Muscle layer of colon (tissue), 2 donors: ENCODE results near the gene REC114.
"Not testable (repeated sequence)": the region's sequence is repeated elsewhere in the genome, so short reads cannot be mapped to it uniquely, and the experiment has no call there.

Experiments used
- H3K27ac ChIP-seq: one replicate; pipeline ENCODE4 v1.7.0; 2013; ENCODE audit warnings: low read depth, mild to moderate bottlenecking, low read length, moderate library complexity
- H3K27me3 ChIP-seq, 2 donors: one replicate each; pipeline ENCODE4 v1.7.0; 2013; ENCODE audit warnings: low read length in 2 of 2, mild to moderate bottlenecking in 2 of 2; ENCODE audit not compliant: insufficient read depth in 2 of 2, control insufficient read depth in 1 of 2
- H3K36me3 ChIP-seq: one replicate; pipeline ENCODE4 v1.7.0; 2013; ENCODE audit warnings: mild to moderate bottlenecking, low read length; ENCODE audit not compliant: insufficient read depth
- H3K4me1 ChIP-seq: one replicate; pipeline ENCODE4 v1.7.0; 2013; ENCODE audit warnings: mild to moderate bottlenecking, low read length; ENCODE audit not compliant: insufficient read depth
- H3K4me3 ChIP-seq, 2 donors: one replicate each; pipeline ENCODE4 v1.7.0; 2013; ENCODE audit warnings: low read length in 2 of 2, low read depth in 1 of 2, mild to moderate bottlenecking in 1 of 2, moderate library complexity in 1 of 2
- H3K9ac ChIP-seq: one replicate; pipeline ENCODE4 v1.7.0; 2013; ENCODE audit warnings: low read length
- H3K9me3 ChIP-seq: one replicate; pipeline ENCODE4 v1.7.0; 2013; ENCODE audit warnings: mild to moderate bottlenecking, low read length
- donor health status: abdominal sarcoma.
- donor health status: Adenocarcinoma of cecum.

Gene REC114

DNA sequence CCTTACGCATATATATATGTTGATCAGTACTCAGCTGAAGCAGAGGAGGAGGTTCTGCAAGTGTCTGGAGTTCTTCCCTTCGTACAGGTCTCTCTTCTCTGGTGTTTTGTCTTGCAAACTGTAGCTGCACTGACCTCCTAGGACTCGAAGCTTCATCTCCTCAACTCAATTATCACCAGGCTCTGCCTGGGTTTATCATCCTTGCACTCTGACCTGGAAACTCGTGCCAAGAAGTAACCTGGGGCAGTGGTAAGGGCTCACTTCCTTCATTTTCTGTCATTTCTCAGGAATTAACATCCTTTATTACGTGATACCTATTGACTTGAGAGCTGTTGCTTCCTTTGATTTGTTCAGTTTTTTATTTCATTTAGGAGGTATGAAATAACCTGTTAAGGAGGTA lies 14.4 kb downstream of the REC114 start:
- no peaks in the 10 kb centered on the region for H3K9me3 ChIP-seq
- H3K9ac ChIP-seq, result no peak overlapping the region
- no peak overlapping the region for H3K4me3 ChIP-seq
- no peaks in the 10 kb centered on the region for H3K27me3 ChIP-seq
- H3K27ac ChIP-seq, result no peak overlapping the region
- H3K4me1 ChIP-seq, result no peaks in the 10 kb centered on the region
- no peaks in the 10 kb centered on the region for H3K36me3 ChIP-seq

DNA sequence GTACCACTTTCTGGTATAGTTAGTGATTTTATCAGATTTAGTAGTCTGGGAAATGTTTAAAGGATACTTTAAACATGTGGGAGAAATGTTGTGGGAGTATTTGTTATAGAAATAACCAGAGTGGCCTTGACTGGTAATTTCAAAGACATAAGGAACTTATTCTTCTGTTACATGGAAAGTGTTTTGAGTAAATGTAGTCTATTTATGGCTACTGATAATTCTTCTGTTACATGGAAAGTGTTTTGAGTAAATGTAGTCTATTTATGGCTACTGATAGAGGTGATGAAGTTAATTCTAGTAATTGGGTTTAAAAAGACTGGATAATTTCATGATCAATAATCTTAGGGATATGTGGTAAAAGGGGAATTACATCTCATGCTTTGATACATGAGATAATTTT lies 17.7 kb downstream of the REC114 start:
- H3K4me1 ChIP-seq, result no peaks in the 10 kb centered on the region
- H3K36me3 ChIP-seq, result no peaks in the 10 kb centered on the region
- H3K27ac ChIP-seq, result no peak overlapping the region
- H3K9me3 ChIP-seq, result no peaks in the 10 kb centered on the region
- H3K4me3 ChIP-seq, result no peak overlapping the region
- H3K9ac ChIP-seq, result no peak overlapping the region
- H3K27me3 ChIP-seq, result no peaks in the 10 kb centered on the region

DNA sequence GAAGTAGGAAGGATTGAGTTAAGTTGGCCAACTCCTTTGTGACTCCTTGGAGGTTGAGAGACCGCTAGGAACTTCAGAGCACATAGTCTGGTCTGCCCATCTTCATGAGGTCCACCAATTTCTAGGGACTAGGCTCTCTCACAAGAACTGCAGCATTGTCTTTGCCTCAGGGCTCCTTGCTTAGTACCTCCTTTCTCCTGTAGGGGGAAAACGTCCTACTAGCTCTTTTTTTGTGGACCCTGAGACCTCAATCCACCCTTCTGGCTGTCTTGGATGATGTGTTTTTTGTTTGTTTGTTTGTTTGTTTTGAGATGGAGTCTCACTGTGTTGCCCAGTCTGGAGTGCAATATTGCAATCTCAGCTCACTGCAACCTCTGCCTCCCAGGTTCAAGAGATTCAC lies 21.6 kb downstream of the REC114 start:
- Histone ChIP-seq H3K27me3 (no peaks in the 10 kb centered on the region), H3K9ac (no peak overlapping the region), H3K4me3 (no peak overlapping the region)

DNA sequence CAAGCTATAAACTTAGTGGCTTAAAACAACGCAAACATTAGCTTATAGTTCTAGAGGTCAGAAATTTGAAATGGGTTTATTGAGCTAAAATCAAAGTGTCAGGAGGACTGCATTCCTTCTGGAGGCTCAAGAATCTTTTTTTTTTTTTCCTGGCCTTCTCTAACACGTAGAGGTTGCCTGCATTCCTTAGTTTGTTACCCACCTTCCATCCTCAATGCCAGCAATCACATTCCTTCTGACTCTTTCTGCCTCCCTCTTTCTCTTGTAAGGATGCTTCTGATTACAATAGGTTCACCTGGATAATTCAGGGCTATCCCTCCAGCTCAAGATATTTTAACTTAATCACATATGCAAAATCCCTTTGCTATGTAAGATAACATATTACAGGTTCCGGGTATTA lies 24.8 kb downstream of the REC114 start:
- H3K27ac ChIP-seq, result no peak overlapping the region
- H3K9me3 ChIP-seq, result no peaks in the 10 kb centered on the region
- no peaks in the 10 kb centered on the region for H3K27me3 ChIP-seq
- no peak overlapping the region for H3K9ac ChIP-seq
- H3K4me3 ChIP-seq, result no peak overlapping the region
- H3K36me3 ChIP-seq, result no peaks in the 10 kb centered on the region
- no peaks in the 10 kb centered on the region for H3K4me1 ChIP-seq

More for the DNA sequence above, 21.6 kb downstream of the REC114 start:
- Histone ChIP-seq H3K36me3 (no peaks in the 10 kb centered on the region), H3K9me3 (no peaks in the 10 kb centered on the region), H3K27ac (no peak overlapping the region), H3K4me1 (no peaks in the 10 kb centered on the region)

DNA sequence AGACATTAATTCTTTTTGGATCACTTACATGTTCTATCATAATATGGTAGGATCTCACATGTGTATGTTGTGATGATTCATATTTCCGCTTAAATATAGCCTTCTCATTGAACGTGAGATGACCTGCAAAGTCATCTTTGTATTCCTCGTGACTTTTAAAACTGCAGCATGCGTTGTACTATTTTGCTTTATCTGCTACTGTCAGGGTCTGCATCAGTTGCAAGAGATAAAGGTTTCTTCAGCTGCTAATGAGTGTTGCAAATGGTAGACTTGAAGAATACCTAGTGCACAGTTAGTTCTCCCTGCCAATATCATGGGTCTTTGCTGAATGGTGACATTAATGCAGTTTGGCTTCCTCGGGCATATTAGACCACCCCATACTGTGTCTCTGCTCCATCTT lies 31.8 kb downstream of the REC114 start:
- H3K4me3 ChIP-seq, result no peak overlapping the region
- H3K9ac ChIP-seq, result no peak overlapping the region
- H3K36me3 ChIP-seq, result no peaks in the 10 kb centered on the region
- no peaks in the 10 kb centered on the region for H3K27me3 ChIP-seq
- H3K9me3 ChIP-seq, result no peaks in the 10 kb centered on the region
- no peaks in the 10 kb centered on the region for H3K4me1 ChIP-seq
- H3K27ac ChIP-seq, result no peak overlapping the region

DNA sequence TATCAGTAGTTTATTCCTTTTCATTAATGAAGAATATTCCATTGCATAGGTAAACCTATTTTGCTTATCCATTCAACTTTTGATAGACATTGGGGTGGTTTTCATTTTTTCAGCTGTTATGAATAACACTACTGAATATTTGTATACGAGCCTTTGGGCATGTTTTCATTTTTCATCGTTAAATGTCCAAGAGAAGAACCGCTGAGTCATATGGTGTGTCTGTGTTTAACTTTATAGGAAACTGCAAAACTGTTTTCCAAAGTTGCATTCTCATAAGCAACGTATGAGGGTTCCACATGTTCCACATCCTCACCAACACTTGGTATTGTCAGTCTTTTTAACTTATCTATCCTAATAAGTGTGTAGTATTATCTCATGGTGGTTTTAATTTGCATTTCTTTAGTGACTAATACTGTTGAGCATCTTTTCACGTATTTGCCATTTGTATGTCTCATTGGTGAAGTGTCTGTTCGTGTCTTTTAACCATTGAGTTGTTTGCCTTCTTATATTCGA lies 33.8 kb downstream of the REC114 start:
- H3K9ac ChIP-seq, result no peak overlapping the region
- no peaks in the 10 kb centered on the region for H3K36me3 ChIP-seq
- H3K27me3 ChIP-seq, result no peaks in the 10 kb centered on the region
- H3K4me3 ChIP-seq, result no peak overlapping the region
- no peak overlapping the region for H3K27ac ChIP-seq
- no peaks in the 10 kb centered on the region for H3K9me3 ChIP-seq
- H3K4me1 ChIP-seq, result no peaks in the 10 kb centered on the region

DNA sequence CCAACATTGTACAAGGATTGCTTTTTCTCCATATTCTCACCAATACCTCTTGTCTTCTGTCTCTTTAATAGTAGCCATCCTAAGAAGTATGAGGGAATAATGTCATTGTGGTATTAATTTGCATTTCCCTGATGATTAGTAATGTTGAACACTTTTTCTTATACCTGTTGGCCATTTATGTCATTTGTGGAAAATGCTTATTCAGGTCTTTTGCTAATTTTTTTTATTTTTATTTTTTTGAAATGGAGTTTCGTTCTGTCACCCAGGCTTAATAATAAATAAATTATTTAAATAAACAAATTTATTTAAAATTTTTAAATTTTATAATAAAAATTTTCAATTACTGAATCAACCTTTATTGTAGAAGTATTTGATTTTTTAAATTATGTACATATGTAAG lies 37.1 kb downstream of the REC114 start:
- H3K9ac ChIP-seq, result no peak overlapping the region
- no peak overlapping the region for H3K4me3 ChIP-seq
- H3K27me3 ChIP-seq, result no peaks in the 10 kb centered on the region
- no peak overlapping the region for H3K27ac ChIP-seq
- H3K9me3 ChIP-seq, result no peaks in the 10 kb centered on the region
- H3K36me3 ChIP-seq, result no peaks in the 10 kb centered on the region
- H3K4me1 ChIP-seq, result no peaks in the 10 kb centered on the region

DNA sequence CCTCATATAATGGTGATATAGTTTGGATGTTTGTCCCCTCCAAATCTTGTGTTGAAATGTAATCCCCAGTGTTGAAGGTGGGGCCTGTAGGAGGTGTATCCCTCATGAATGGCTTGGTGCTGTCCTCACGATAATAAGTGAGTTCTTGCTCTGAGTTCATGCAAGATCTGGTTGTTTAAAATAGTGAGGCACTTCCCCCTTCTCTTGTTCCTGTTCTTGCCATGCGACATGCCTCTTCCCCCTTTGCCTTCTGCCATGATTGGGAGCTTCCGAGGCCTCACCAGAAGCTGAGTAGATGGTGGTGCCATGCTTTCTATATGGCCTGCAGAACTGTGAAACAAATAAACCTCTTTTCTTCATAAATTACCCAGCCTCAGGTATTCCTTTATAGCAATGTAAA lies 39.2 kb downstream of the REC114 start:
- H3K9me3 ChIP-seq, result no peaks in the 10 kb centered on the region
- H3K36me3 ChIP-seq, result no peaks in the 10 kb centered on the region
- no peaks in the 10 kb centered on the region for H3K4me1 ChIP-seq
- no peak overlapping the region for H3K9ac ChIP-seq
- H3K27me3 ChIP-seq, result no peaks in the 10 kb centered on the region
- H3K27ac ChIP-seq, result no peak overlapping the region
- H3K4me3 ChIP-seq, result no peak overlapping the region

DNA sequence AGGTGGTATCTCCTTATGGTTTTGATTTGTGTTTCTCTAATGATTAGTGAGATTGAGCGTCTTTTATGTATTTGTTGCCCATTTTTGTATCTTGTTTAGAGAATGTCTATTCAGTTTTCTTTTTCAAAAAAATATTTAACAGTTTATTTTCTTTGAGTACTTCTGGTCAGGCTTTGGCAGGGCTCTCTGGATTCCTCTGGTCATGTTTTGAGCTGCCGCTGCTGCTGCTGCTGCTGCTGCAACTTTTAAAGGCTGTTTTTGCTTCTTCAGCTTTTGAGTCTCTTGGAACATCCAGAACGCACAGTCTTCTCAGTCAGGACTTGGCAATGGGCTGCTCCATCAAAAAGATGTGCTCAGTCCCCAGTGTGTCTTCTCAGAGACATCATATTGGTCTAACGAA lies 40.1 kb downstream of the REC114 start:
- H3K4me1 ChIP-seq, result no peaks in the 10 kb centered on the region
- no peak overlapping the region for H3K9ac ChIP-seq
- H3K27me3 ChIP-seq, result no peaks in the 10 kb centered on the region
- no peak overlapping the region for H3K27ac ChIP-seq
- H3K4me3 ChIP-seq, result no peak overlapping the region
- H3K36me3 ChIP-seq, result no peaks in the 10 kb centered on the region
- H3K9me3 ChIP-seq, result no peaks in the 10 kb centered on the region

DNA sequence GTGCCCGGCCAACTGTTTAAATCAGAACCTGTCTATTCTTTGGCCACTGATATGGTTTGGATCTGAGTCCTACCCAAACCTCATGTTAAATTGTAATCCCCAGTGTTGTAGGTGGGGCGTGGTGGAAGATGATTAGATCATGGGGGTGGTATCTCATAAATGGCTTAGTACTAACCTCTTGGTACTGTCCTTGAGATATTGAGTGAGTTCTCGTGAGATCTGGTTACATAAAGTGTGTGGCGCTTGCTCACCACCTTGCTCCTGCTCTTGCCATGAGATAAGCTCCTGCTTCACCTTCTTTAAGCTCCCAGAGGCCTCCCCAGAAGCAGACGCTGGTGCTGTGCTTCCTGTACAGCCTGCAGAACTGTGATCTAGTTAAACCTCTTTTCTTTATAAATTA lies 42.4 kb downstream of the REC114 start:
- Histone ChIP-seq H3K27ac (no peak overlapping the region), H3K27me3 (no peaks in the 10 kb centered on the region), H3K4me3 (no peak overlapping the region), H3K9me3 (no peaks in the 10 kb centered on the region), H3K36me3 (no peaks in the 10 kb centered on the region), H3K9ac (no peak overlapping the region), H3K4me1 (no peaks in the 10 kb centered on the region)

DNA sequence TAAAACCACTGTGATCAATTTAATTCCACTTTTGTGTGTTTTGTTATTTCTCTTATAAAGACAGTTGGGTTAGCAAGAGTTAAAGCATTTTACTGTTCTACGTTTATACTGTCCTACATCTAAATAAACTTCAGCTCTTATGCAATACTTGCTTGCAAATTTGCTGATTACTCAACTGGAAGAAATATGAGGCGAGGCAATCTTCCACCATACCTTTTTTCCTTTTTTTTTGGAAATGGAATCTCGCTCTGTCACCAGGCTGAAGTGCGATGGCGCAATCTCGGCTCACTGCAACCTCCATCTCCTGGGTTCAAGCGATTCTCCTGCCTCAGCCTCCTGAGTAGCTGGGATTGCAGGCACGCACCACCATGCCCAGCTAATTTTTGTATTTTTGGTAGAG lies 42.9 kb downstream of the REC114 start:
- not testable (repeated sequence) for H3K9ac ChIP-seq, H3K9me3 ChIP-seq, H3K27me3 ChIP-seq, H3K4me1 ChIP-seq, H3K36me3 ChIP-seq, H3K4me3 ChIP-seq, H3K27ac ChIP-seq

DNA sequence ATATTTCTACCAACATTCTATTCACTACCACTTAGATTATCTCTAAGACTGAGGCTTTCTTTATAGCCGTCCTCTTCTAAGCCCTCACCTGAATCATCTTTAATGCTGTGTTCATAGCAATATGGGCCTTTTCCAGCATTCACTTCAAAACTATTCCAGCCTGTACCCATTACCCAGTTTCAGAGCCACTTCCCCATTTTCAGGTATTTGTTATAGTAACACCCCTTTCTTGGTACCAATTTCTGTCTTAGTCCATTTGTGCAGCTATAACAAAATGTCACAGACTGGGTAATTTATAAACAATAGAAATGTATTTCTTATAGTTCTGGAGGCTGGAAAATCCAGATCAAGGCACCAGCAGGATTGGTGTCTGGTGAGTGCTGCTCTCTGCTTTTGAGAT lies 45.7 kb downstream of the REC114 start:
- H3K9me3 ChIP-seq, result no peaks in the 10 kb centered on the region
- no peaks in the 10 kb centered on the region for H3K4me1 ChIP-seq
- no peaks in the 10 kb centered on the region for H3K36me3 ChIP-seq
- no peak overlapping the region for H3K27ac ChIP-seq
- no peaks in the 10 kb centered on the region for H3K27me3 ChIP-seq
- H3K9ac ChIP-seq, result no peak overlapping the region
- H3K4me3 ChIP-seq, result no peak overlapping the region
